HepG2 (cell line): ENCODE measurements around the gene EP300. TPM values are rescaled to one million over a fixed set of nuclear protein-coding genes. Genes with fewer than 3 reads are reported as not detected.

Source experiments
- ATAC-seq: fragments of 200-7000 bp; cut with Tn5 transposase; 3 replicates; pipeline ENCODE4 v1.9.1; 2020; ENCODE audit warnings: mild to moderate bottlenecking, moderate library complexity
- BruUV-seq: library from RNA; stranded (reverse); fragments of 400-500 nt; replicated peaks from 2 replicates; lab custom pipeline; 2021; lab: Mats Ljungman, UMichigan
- CTCF ChIA-PET: fragments of 300-600 bp; formaldehyde crosslinking; extraction: SDS; loops from one replicate; lab custom pipeline; 2021; ENCODE audit warnings: low total read pairs, inconsistent platforms, low intra/inter-chr PET ratio; lab: Yijun Ruan, JAX
- POLR2A ChIA-PET: fragments of 350-600 bp; sonication (Branson Sonifier 250); formaldehyde crosslinking; loops from one replicate; lab custom pipeline; 2020; ENCODE audit warnings: antibody characterized with exemption, inconsistent platforms; lab: Yijun Ruan, JAX
- DNase-seq: peaks from one replicate; pipeline ENCODE4 v3.0.0-alpha.2; 2015; ENCODE audit warnings: low spot score
- FAIRE-seq: peaks from 3 replicates; lab custom pipeline; 2011; peaks lifted over from hg19 to GRCh38; lab: Jason Lieb, UNC
- H2AFZ ChIP-seq: one replicate; pipeline ENCODE4 v1.6.1; 2011; ENCODE audit warnings: low read length, inconsistent platforms
- H3K27ac ChIP-seq: fragments of 300-600 bp; 3 replicates; pipeline ENCODE4 v1.8.0; 2011; ENCODE audit warnings: mixed run types, mild to moderate bottlenecking, mixed read lengths, low read length, inconsistent platforms; ENCODE audit not compliant: insufficient read depth; ENCODE audit errors: extremely low read length
- H3K27me3 ChIP-seq, 2 experiments: fragments of 200-600 bp in 1 of 2; 2 replicates in 1 of 2; 3 replicates in 1 of 2; pipeline versions ENCODE4 v1.6.0 to v1.8.0; 2011; ENCODE audit warnings: low read length in 2 of 2, mild to moderate bottlenecking in 2 of 2, moderate library complexity in 2 of 2, inconsistent platforms in 1 of 2; ENCODE audit not compliant: insufficient read depth in 2 of 2, control insufficient read depth in 1 of 2
- H3K36me3 ChIP-seq, 2 experiments: fragments of 200-600 bp in 1 of 2; replicated peaks in 1 of 2; 2 replicates in 1 of 2; 3 replicates in 1 of 2; pipeline versions ENCODE4 v1.5.1 to v1.8.0; 2011; ENCODE audit warnings: low read length in 2 of 2, inconsistent platforms in 1 of 2; ENCODE audit not compliant: insufficient read depth in 2 of 2, control insufficient read depth in 1 of 2
- H3K4me1 ChIP-seq: 2 replicates; pipeline ENCODE4 v1.5.1; 2012; ENCODE audit warnings: low read length, inconsistent platforms; ENCODE audit not compliant: insufficient read depth
- H3K4me2 ChIP-seq: 2 replicates; pipeline ENCODE4 v1.6.0; 2011; ENCODE audit warnings: low read depth, low read length, inconsistent platforms
- H3K4me3 ChIP-seq, 3 experiments: fragments of 200-600 bp in 1 of 3; sonication (generic), shearing (Covaris generic) in 1 of 3; replicated peaks in 1 of 3; 2 replicates each; pipeline ENCODE4 v1.5.1; 2011 to 2016; ENCODE audit warnings: low read length in 3 of 3, inconsistent platforms in 2 of 3, low read depth in 2 of 3, mild to moderate bottlenecking in 2 of 3, control low read depth in 1 of 3, mixed read lengths in 1 of 3; ENCODE audit not compliant: insufficient read depth in 1 of 3
- H3K79me2 ChIP-seq: one replicate; pipeline ENCODE4 v1.6.1; 2011; ENCODE audit warnings: low read length, inconsistent platforms; ENCODE audit not compliant: insufficient read depth
- H3K9ac ChIP-seq: 2 replicates; pipeline ENCODE4 v1.6.0; 2011; ENCODE audit warnings: mild to moderate bottlenecking, low read depth, low read length, inconsistent platforms; ENCODE audit not compliant: insufficient read depth
- H3K9me3 ChIP-seq: 2 replicates; pipeline ENCODE4 v1.5.1; 2012; ENCODE audit warnings: mild to moderate bottlenecking, low read length
- H4K20me1 ChIP-seq: 2 replicates; pipeline ENCODE4 v1.6.0; 2011; ENCODE audit warnings: inconsistent platforms, mild to moderate bottlenecking, low read length, moderate library complexity; ENCODE audit not compliant: insufficient read depth
- CTCF ChIP-seq: sonication (generic); formaldehyde crosslinking; IDR thresholded peaks from 2 replicates; pipeline ENCODE4 v1.5.0; 2020; ENCODE audit warnings: mild to moderate bottlenecking, missing genetic modification reagents, moderate library complexity
- FIP1L1 ChIP-seq: fragments of 200-400 bp; formaldehyde crosslinking; IDR thresholded peaks from 2 replicates; pipeline ENCODE4 v1.6.1; 2018; ENCODE audit warnings: low read depth, mild to moderate bottlenecking, low read length, moderate library complexity, borderline replicate concordance; ENCODE audit not compliant: insufficient read depth
- GZF1 ChIP-seq: sonication (generic); formaldehyde crosslinking; IDR thresholded peaks from 2 replicates; pipeline ENCODE4 v1.5.1; 2020; ENCODE audit warnings: mild to moderate bottlenecking, missing genetic modification reagents
- KDM3A ChIP-seq: IDR thresholded peaks from 2 replicates; pipeline ENCODE4 v1.6.1; 2018; ENCODE audit warnings: low read depth, missing compliant biosample characterization
- MEF2D ChIP-seq: sonication (generic); formaldehyde crosslinking; IDR thresholded peaks from 2 replicates; pipeline ENCODE4 v1.5.1; 2020; ENCODE audit warnings: mild to moderate bottlenecking, missing genetic modification reagents
- MXD4 ChIP-seq: IDR thresholded peaks from 2 replicates; pipeline ENCODE4 v1.6.1; 2016; ENCODE audit warnings: mild to moderate bottlenecking, missing biosample characterization, missing genetic modification reagents
- PITX1 ChIP-seq: sonication (generic); formaldehyde crosslinking; IDR thresholded peaks from 2 replicates; pipeline ENCODE4 v1.5.1; 2020; ENCODE audit warnings: mild to moderate bottlenecking, missing genetic modification reagents
- POLR2AphosphoS5 ChIP-seq: IDR thresholded peaks from 2 replicates; pipeline ENCODE4 v1.6.1; 2012; ENCODE audit warnings: low read depth, low read length
- SMARCE1 ChIP-seq: fragments of 450-650 bp; IDR thresholded peaks from 2 replicates; pipeline ENCODE4 v1.6.1; 2017; ENCODE audit warnings: borderline replicate concordance
- ZNF331 ChIP-seq: sonication (generic); formaldehyde crosslinking; IDR thresholded peaks from 2 replicates; pipeline ENCODE4 v1.4.0; 2020; ENCODE audit warnings: missing genetic modification reagents
- ZNF616 ChIP-seq: sonication (generic); formaldehyde crosslinking; IDR thresholded peaks from 2 replicates; pipeline ENCODE4 v1.5.0; 2020; ENCODE audit warnings: low read depth, mild to moderate bottlenecking, missing genetic modification reagents
- ZNF691 ChIP-seq: sonication (generic); formaldehyde crosslinking; IDR thresholded peaks from 2 replicates; pipeline ENCODE4 v1.4.0; 2020; ENCODE audit warnings: missing genetic modification reagents, low read depth, mild to moderate bottlenecking, borderline replicate concordance
- ZNF713 ChIP-seq: sonication (generic); formaldehyde crosslinking; IDR thresholded peaks from 2 replicates; pipeline ENCODE4 v1.4.0; 2020; ENCODE audit warnings: mild to moderate bottlenecking, missing genetic modification reagents
- ZNF761 ChIP-seq: sonication (generic); formaldehyde crosslinking; conservative IDR thresholded peaks from 2 replicates; pipeline ENCODE4 v1.4.0; 2020; ENCODE audit warnings: mild to moderate bottlenecking, missing genetic modification reagents
- ZNF780A ChIP-seq: sonication (generic); formaldehyde crosslinking; IDR thresholded peaks from 2 replicates; pipeline ENCODE4 v1.8.0; 2022; ENCODE audit warnings: mild to moderate bottlenecking, missing genetic modification reagents, moderate library complexity
- ZNF782 ChIP-seq: sonication (generic); formaldehyde crosslinking; IDR thresholded peaks from 2 replicates; pipeline ENCODE4 v1.4.0; 2020; ENCODE audit warnings: missing genetic modification reagents, mild to moderate bottlenecking, borderline replicate concordance
- ZNF792 ChIP-seq: IDR thresholded peaks from 2 replicates; pipeline ENCODE4 v1.6.1; 2016
- ZSCAN12 ChIP-seq: sonication (generic); formaldehyde crosslinking; IDR thresholded peaks from 2 replicates; pipeline ENCODE4 v1.9.0; 2021; ENCODE audit warnings: mild to moderate bottlenecking, missing genetic modification reagents
- WGBS: methylation state at CpG from one replicate; pipeline ENCODE4 v1.1.6; 2017; ENCODE audit warnings: low lambda C conversion rate; 5-methylcytosine and 5-hydroxymethylcytosine counted together
- in situ Hi-C: cut with HindIII; loops from 2 replicates; pipeline ENCODE4 v1.10.0; 2017; ENCODE audit warnings: low pct_unique_long_range_greater_than_20kb; ENCODE audit not compliant: extremely low pct_ligation_motif_present
- intact Hi-C: fragments of 100-400 bp; cut with micrococcal nuclease; formaldehyde crosslinking; loops from one replicate; pipeline ENCODE4 v1.10.0; 2022; ENCODE audit not compliant: unreplicated experiment
- polyA plus RNA-seq, 8 experiments: library from polyadenylated mRNA; depleted of rRNA in 3 of 8; stranded (reverse) in 7 of 8; unstranded in 1 of 8; fragments of >200 nt; fragmentation: Illumina TruSeq in 4 of 8; extraction: Trizol in 4 of 8; gene quantifications; 2 replicates each; pipeline versions ENCODE4 v1.2.1 to v1.2.3, GENCODE V29; 2011 to 2016; ENCODE audit warnings: low read depth in 4 of 8, missing spikeins in 1 of 8, mixed read lengths in 1 of 8; ENCODE audit not compliant: insufficient read depth in 1 of 8
- total RNA-seq, 5 experiments: library from RNA; depleted of rRNA; stranded (reverse); fragments of >200 nt; fragmentation: Illumina TruSeq; extraction: Trizol; gene quantifications; 2 replicates each; pipeline ENCODE4 v1.2.3, GENCODE V29; 2016; ENCODE audit warnings: low read depth in 1 of 5

Gene EP300
- total and polyA plus RNA-seq, 2 of the 13 experiments (the other 11 are each of a cell fraction or from before 2014, with no cell fraction given): 13.6 to 14.9 TPM

- CTCF ChIA-PET: no interaction called here
- no peaks in the 10 kb centered on the region for H3K4me1 ChIP-seq
- no peak for FAIRE-seq
- no peaks in the 10 kb centered on the region for H3K36me3 ChIP-seq
- no peak for TF ChIP-seq GZF1 (CRISPR knock-in tag)
- no peak for TF ChIP-seq MEF2D
- TF ChIP-seq ZNF780A: no peak
- no peak for TF ChIP-seq ZNF691 (CRISPR knock-in tag)
- no peak for TF ChIP-seq KDM3A (CRISPR knock-in tag)
- H3K79me2 ChIP-seq: no peaks in the 10 kb centered on the region
- intact Hi-C loops (no loop called here), in situ Hi-C loops (no loop called here)
- no TSS peak for BruUV-seq
- H3K9me3 ChIP-seq: no peaks in the 10 kb centered on the region
- H3K9ac ChIP-seq: no peak overlapping the region
- DNase-seq: no peak
- no peak overlapping the region for H3K4me3 ChIP-seq
- no peaks in the 10 kb centered on the region for H4K20me1 ChIP-seq
- H2AFZ ChIP-seq: no peak overlapping the region
- H3K27me3 ChIP-seq: no peaks in the 10 kb centered on the region
- ATAC-seq: no peak
- POLR2A ChIA-PET: no interaction called here
- H3K4me2 ChIP-seq: no peak overlapping the region
- H3K27ac ChIP-seq: no peak overlapping the region
These were observed 16.4 kb upstream of the EP300 start for GRCh38 chr22:41075946-41076345.

GRCh38 chr22:41076857-41077256 is 15.5 kb upstream of the EP300 start:
- Histone ChIP-seq H3K79me2 (no peaks in the 10 kb centered on the region), H2AFZ (no peak overlapping the region), H3K9me3 (no peaks in the 10 kb centered on the region), H3K4me1 (no peaks in the 10 kb centered on the region), H3K4me3 (no peak overlapping the region), H3K4me2 (no peak overlapping the region), H4K20me1 (no peaks in the 10 kb centered on the region), H3K27ac (no peak overlapping the region), H3K27me3 (no peaks in the 10 kb centered on the region), H3K36me3 (no peaks in the 10 kb centered on the region), H3K9ac (no peak overlapping the region)
- FAIRE-seq: no peak
- ATAC-seq: no peak
- DNase-seq: no peak
- WGBS: 59% methylated on average over 1 of the region's 1 CpG
- no TSS peak for BruUV-seq
- ChIA-PET POLR2A (no interaction called here), CTCF (no interaction called here)
- intact Hi-C loops: no loop called here
- in situ Hi-C loops: no loop called here
- no peak for TF ChIP-seq SMARCE1
- TF ChIP-seq CTCF: no peak
- no peak for TF ChIP-seq ZNF331 (CRISPR knock-in tag)
- no peak for TF ChIP-seq MXD4
- TF ChIP-seq ZNF792 (CRISPR knock-in tag): no peak
- TF ChIP-seq ZSCAN12 (CRISPR knock-in tag): no peak
- TF ChIP-seq FIP1L1: no peak
- no peak for TF ChIP-seq ZNF761 (CRISPR knock-in tag)
- no peak for TF ChIP-seq ZNF713 (CRISPR knock-in tag)
- TF ChIP-seq ZNF782: no peak
- no peak for TF ChIP-seq POLR2AphosphoS5
- TF ChIP-seq PITX1 (CRISPR knock-in tag): no peak
- no peak for TF ChIP-seq ZNF616 (CRISPR knock-in tag)
